GM12878 (cell line): ENCODE data around the gene SLC13A4. TPM values are rescaled to one million over a fixed set of nuclear protein-coding genes. Genes with fewer than 3 reads are reported as not detected.
"Not testable (repeated sequence)": the region's sequence is repeated elsewhere in the genome, so short reads cannot be mapped to it uniquely, and the experiment has no call there.

Experiments used
- ATAC-seq: fragments of 200-7000 bp; cut with Tn5 transposase; 3 replicates; pipeline ENCODE4 v1.9.1; 2020; ENCODE audit warnings: mild to moderate bottlenecking, moderate library complexity
- BruUV-seq: library from RNA; stranded (reverse); fragments of 400-500 nt; replicated peaks from 2 replicates; lab custom pipeline; 2021; lab: Mats Ljungman, UMichigan
- CTCF ChIA-PET: fragments of 300-600 bp; sonication (Branson Sonifier 250); formaldehyde crosslinking; extraction: SDS; loops from one replicate; lab custom pipeline; 2021; ENCODE audit warnings: inconsistent platforms; lab: Yijun Ruan, JAX
- POLR2A ChIA-PET: fragments of 350-600 bp; formaldehyde crosslinking; extraction: SDS; loops from one replicate; lab custom pipeline; 2021; ENCODE audit warnings: inconsistent platforms; lab: Charles Lee
- RAD21 ChIA-PET: fragments of 300-600 bp; sonication (Branson Sonifier 250); formaldehyde crosslinking; loops from one replicate; lab custom pipeline; 2023; ENCODE audit warnings: antibody characterized with exemption; ENCODE audit not compliant: unreplicated experiment; lab: Charles Lee
- SMC1A ChIA-PET: fragments of 300-600 bp; sonication (Branson Sonifier 250); formaldehyde crosslinking; loops from one replicate; lab custom pipeline; 2023; ENCODE audit not compliant: unreplicated experiment, uncharacterized antibody; lab: Charles Lee
- DNase-seq: peaks from one replicate; pipeline ENCODE4 v3.0.0-alpha.2; 2011; ENCODE audit warnings: low read depth, low spot score
- FAIRE-seq: peaks from 3 replicates; lab custom pipeline; 2011; peaks lifted over from hg19 to GRCh38; lab: Jason Lieb, UNC
- H2AFZ ChIP-seq: 2 replicates; pipeline ENCODE4 v1.6.0; 2011; ENCODE audit warnings: low read depth, low read length, control low read depth; ENCODE audit not compliant: control insufficient read depth
- H3K27ac ChIP-seq: 2 replicates; pipeline ENCODE4 v1.5.1; 2011; ENCODE audit warnings: control low read depth; ENCODE audit not compliant: control insufficient read depth, insufficient read depth
- H3K27me3 ChIP-seq, 2 experiments: replicated peaks in 1 of 2; 2 replicates each; pipeline versions ENCODE4 v1.6.0 to v1.6.1; 2011; ENCODE audit warnings: low read length in 1 of 2; ENCODE audit not compliant: control insufficient read depth in 2 of 2, insufficient read depth in 2 of 2
- H3K36me3 ChIP-seq, 2 experiments: 2 replicates each; pipeline ENCODE4 v1.5.1; 2011; ENCODE audit warnings: low read length in 1 of 2; ENCODE audit not compliant: control insufficient read depth in 2 of 2, insufficient read depth in 2 of 2
- H3K4me1 ChIP-seq: 2 replicates; pipeline ENCODE4 v1.6.1; 2011; ENCODE audit warnings: mild to moderate bottlenecking, low read length, moderate library complexity, mixed read lengths; ENCODE audit not compliant: control insufficient read depth, insufficient read depth
- H3K4me2 ChIP-seq: 2 replicates; pipeline ENCODE4 v1.6.0; 2011; ENCODE audit warnings: control low read depth; ENCODE audit not compliant: control insufficient read depth, insufficient read depth
- H3K4me3 ChIP-seq: fragments of 200-600 bp; sonication (generic); 2 replicates; pipeline ENCODE4 v1.5.1; 2016
- H3K79me2 ChIP-seq: 2 replicates; pipeline ENCODE4 v1.6.0; 2011; ENCODE audit warnings: low read length; ENCODE audit not compliant: control insufficient read depth, insufficient read depth
- H3K9ac ChIP-seq: 2 replicates; pipeline ENCODE4 v1.8.0; 2011; ENCODE audit warnings: low read length, control low read depth, mixed read lengths; ENCODE audit not compliant: control insufficient read depth, insufficient read depth
- H3K9me3 ChIP-seq: replicated peaks from 3 replicates; pipeline ENCODE4 v1.5.1; 2011; ENCODE audit warnings: mild to moderate bottlenecking, low read length; ENCODE audit not compliant: control insufficient read depth, insufficient read depth
- H4K20me1 ChIP-seq: 2 replicates; pipeline ENCODE4 v1.6.0; 2011; ENCODE audit not compliant: control insufficient read depth, insufficient read depth
- ZNF592 ChIP-seq: fragments of 450-650 bp; IDR thresholded peaks from 2 replicates; pipeline ENCODE4 v1.6.1; 2017; ENCODE audit warnings: mild to moderate bottlenecking, moderate library complexity
- WGBS: methylation state at CpG from one replicate; pipeline ENCODE4 v1.1.6; 2016; ENCODE audit warnings: low lambda C conversion rate; ENCODE audit not compliant: insufficient replicate concordance, insufficient coverage; ENCODE audit errors: missing lambda C conversion rate; 5-methylcytosine and 5-hydroxymethylcytosine counted together
- in situ Hi-C: fragments of 300-500 bp; cut with MboI; formaldehyde crosslinking; loops from 9 replicates; pipeline ENCODE4 v1.14.3; 2018; ENCODE audit warnings: mixed read lengths
- intact Hi-C: fragments of 100-400 bp; cut with micrococcal nuclease; formaldehyde crosslinking; loops from one replicate; pipeline ENCODE4 v1.14.2; 2022; ENCODE audit not compliant: unreplicated experiment
- polyA plus RNA-seq, 11 experiments: library from polyadenylated mRNA; depleted of rRNA in 4 of 11; unstranded in 6 of 11; stranded (reverse) in 5 of 11; fragments of >200 nt; fragmentation: Nextera tagmentation in 4 of 11; fragmentation: Illumina TruSeq in 1 of 11; extraction: Ambion mirVana in 4 of 11; extraction: Trizol in 1 of 11; gene quantifications; 1 replicate in 1 of 11; 2 replicates in 10 of 11; pipeline versions ENCODE4 v1.2.1 to v1.2.3, GENCODE V29; 2011 to 2016; ENCODE audit warnings: inconsistent platforms in 2 of 11, missing spikeins in 2 of 11, low read depth in 1 of 11
- total RNA-seq, 4 experiments: library from RNA; depleted of rRNA in 3 of 4; stranded (reverse); fragments of >200 nt in 3 of 4; fragmentation: Illumina TruSeq in 1 of 4; extraction: Trizol in 1 of 4; gene quantifications; 2 replicates each; pipeline versions ENCODE4 v1.2.1 to v1.2.3, GENCODE V29; 2013 to 2021

SLC13A4 gene
- total and polyA plus RNA-seq, 10 of the 15 experiments (the other 5 are each of a cell fraction or from before 2014, with no cell fraction given) = 0.14 to 0.23 (median 0.20) TPM; not detected in 7

- TF ChIP-seq ZNF592 = no peak
- TF ChIP-seq, all 136 proteins: peak for 0
Observed at GRCh38 chr7:135740889-135741288, 12.9 kb upstream of the SLC13A4 start (continued).

- BruUV-seq, RAD21 ChIA-PET, H3K36me3 ChIP-seq, H4K20me1 ChIP-seq, ATAC-seq, H3K27ac ChIP-seq, H3K9me3 ChIP-seq, POLR2A ChIA-PET, H3K4me2 ChIP-seq, intact Hi-C loops, H3K4me3 ChIP-seq, DNase-seq, H2AFZ ChIP-seq, FAIRE-seq, H3K27me3 ChIP-seq, H3K9ac ChIP-seq, in situ Hi-C loops, CTCF ChIA-PET, H3K4me1 ChIP-seq, H3K79me2 ChIP-seq: not testable (repeated sequence)
- SMC1A ChIA-PET = interaction anchor here (1.0 kb wide), 1 partner anchor 12 kb away, joined by 3 read pairs; no protein-coding TSS in a partner anchor
- WGBS = 10% methylated on average over 7 of the region's 10 CpGs
Observed at GRCh38 chr7:135737306-135737647, 9.3 kb upstream of the SLC13A4 start.
